NCI-H2029 treated with DMSO at 0.1 percent for 48 hours (cell line): ENCODE data around the gene TTC24.
A peak's percentile ranks its signal among the peaks of the same experiment; 100 is the strongest.
"Not testable (repeated sequence)": the region's sequence is repeated elsewhere in the genome, so short reads cannot be mapped to it uniquely, and the experiment has no call there.

Source experiments
- DNase-seq: peaks from one replicate; lab custom pipeline; 2025; lab: John Stamatoyannopoulos, UW

TTC24 gene

GRCh38 chr1:156608981-156609380 lies 29.5 kb downstream of the TTC24 start:
- DNase-seq, result no peak

- not testable (repeated sequence) for DNase-seq
Observed at GRCh38 chr1:156610072-156610471, 30.5 kb downstream of the TTC24 start.

GRCh38 chr1:156612666-156613065 lies 33.1 kb downstream of the TTC24 start:
- DNase-seq, result no peak

GRCh38 chr1:156615946-156616345 lies 36.4 kb downstream of the TTC24 start:
- DNase-seq, result no peak

GRCh38 chr1:156616463-156616862 lies 36.9 kb downstream of the TTC24 start:
- DNase-seq, result peak; percentile 16

GRCh38 chr1:156618853-156619581 lies 39.5 kb downstream of the TTC24 start, which contains the start of gene HAPLN2:
Gene HAPLN2, plus strand, starts transcription at chr1:156619415. Its CDS starts 4,076 bp downstream, at chr1:156623491.
- DNase-seq, result no peak

GRCh38 chr1:156619582-156619955 lies 40.0 kb downstream of the TTC24 start:
- no peak for DNase-seq

- no peak for DNase-seq
Observed at GRCh38 chr1:156622581-156623297, 43.2 kb downstream of the TTC24 start.

GRCh38 chr1:156623946-156624813 lies 44.7 kb downstream of the TTC24 start:
- DNase-seq, result no peak

- no peak for DNase-seq
Observed at GRCh38 chr1:156624814-156625435, 45.4 kb downstream of the TTC24 start.

- no peak for DNase-seq
Observed at GRCh38 chr1:156625436-156626078, 46.0 kb downstream of the TTC24 start.

- DNase-seq, result no peak
Observed at GRCh38 chr1:156626079-156626438, 46.5 kb downstream of the TTC24 start.

- no peak for DNase-seq
Observed at GRCh38 chr1:156627313-156627880, 47.9 kb downstream of the TTC24 start.

GRCh38 chr1:156629823-156630449 lies 50.4 kb downstream of the TTC24 start:
- no peak for DNase-seq

GRCh38 chr1:156631152-156631551 lies 51.6 kb downstream of the TTC24 start:
- DNase-seq, result not testable (repeated sequence)

- DNase-seq, result no peak
Observed at GRCh38 chr1:156632355-156632754, 52.8 kb downstream of the TTC24 start.
